GM19035 (cell line): Measurements from ENCODE around the gene GLO1.

Source experiments
- ATAC-seq: cut with Tn5 transposase; IDR thresholded peaks from one replicate; pipeline ENCODE4 v1.9.1; 2021; ENCODE audit not compliant: unreplicated experiment

Gene GLO1

DNA sequence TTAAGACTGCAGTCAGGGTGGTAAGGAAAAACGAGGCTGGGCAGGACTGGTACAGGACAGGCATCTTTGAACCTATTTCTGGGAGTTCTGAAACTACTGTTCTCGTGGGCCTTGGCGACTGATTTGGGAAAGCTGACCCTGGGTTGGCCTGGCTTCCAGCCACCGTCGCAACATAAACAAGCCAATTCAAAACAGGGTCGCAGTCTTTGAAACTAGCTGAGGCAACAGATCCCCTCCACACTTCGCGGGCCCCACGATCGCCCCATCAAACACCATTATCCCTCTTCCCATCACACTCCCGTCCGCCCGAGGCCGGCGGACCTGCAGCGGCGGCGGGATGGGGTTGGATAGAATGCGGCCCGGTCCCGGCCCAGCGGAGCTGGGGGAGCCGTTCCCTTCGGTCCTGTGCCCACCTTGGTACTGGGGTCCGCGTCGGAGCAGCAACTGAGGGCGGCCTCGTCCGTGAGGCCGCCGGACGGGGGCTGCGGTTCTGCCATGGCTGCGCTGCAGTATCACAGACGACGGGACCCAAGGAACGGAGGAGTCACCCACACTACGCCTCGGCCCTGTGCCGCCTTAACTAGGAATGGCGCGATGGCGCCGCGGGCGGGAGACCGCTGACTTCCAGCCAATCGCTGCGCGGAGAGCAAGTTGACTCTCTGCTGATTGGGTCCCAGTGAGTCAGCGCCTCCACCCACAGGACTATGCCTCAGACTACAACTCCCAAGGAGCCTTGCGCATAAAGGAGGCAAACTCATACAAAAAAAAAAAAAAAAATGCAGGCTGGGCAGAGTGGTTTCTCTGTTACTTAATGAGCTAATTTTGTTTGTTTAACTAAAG is at the start of gene GLO1:
Gene GLO1, minus strand, starts transcription at position 588 of the 840 bp plus-strand sequence. Its CDS starts 91 bp downstream, at position 497.
- peak; percentile 100 for ATAC-seq

DNA sequence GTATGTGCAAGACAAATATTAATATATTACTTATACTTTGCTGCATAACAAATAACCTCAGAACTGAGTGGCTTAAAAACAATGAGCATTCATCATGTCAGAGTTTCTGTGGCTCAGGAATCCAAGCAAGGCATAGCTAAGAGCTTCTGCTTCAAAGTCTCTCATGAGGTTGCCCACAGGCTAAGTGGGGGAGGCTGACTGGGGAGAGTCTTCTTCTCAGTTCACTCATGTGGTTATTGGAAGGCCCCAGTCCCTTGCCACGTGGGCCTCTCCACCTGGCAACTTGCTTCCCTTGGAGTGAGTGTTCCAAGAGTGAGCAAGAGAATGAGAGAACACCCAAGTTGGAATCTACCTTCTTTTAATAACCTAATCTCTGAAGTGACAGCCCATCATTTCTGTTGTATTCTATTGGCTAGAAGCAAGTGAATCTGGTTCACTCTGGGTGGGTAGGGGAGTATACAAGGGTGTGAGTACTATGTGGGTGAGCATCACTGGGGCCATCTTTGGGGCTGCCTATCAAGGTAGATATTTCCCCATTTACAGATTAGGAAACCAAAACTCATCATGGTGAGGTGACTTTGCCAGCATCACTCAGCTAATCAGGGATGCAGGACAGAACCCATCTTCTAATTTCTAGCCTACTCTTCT is 48.1 kb upstream of the GLO1 start:
- no peak for ATAC-seq

DNA sequence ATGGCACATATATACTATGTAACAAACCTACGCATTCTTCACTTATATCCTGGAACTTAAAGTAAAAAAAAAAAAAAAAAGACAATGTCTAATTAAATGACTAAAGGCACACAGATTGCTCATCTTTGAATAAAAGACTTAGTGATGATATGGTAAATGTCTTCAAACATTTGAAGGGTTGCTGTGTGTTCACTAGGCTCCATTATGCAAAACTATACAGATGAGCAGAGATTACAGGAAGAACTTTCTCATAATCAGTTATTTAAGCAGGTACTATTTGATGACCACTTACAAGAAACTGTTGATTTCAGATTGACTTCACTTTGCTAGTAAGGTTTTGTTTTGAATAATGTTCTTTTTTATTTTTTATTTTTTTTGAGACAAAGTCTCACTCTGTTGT is 46.5 kb upstream of the GLO1 start:
- ATAC-seq = no peak

DNA sequence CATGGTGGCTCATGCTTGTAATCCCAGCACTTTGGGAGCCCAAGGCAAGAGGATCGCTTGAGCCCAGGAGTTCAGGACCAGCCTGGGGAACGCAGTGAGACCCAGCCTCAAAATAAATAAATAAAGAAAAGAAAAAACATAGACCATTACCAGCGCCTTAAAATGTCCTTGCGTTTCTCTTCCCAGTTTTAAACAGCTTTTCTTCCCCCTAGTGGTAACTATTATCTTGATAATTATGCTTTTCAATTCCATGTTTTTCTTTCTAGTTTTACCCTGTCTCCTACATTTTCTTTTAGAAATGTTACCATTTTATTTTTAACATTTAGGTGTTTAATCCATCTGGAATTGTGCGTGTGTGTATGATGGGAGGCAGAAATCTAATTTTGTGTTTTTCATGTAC is 36.6 kb upstream of the GLO1 start:
- no peak for ATAC-seq

DNA sequence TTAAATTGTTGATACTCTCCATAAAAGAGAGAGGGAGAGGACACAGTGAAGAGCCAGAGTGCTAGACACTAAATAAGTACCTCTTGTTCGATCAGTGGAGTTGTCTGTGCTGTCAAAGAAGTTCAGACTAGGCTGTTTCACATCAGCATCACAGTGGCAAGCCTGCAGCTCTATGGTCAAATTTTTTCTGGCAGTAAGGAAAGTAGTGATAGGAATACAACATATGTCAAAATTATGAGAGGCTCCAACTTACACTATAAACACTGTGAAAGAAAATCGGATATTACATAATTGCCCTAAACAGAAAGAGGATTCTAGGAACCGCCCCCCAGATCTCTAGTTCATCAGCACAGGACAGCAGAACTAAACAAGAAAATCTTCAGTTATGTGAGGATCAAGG is 35.3 kb upstream of the GLO1 start:
- no peak for ATAC-seq

DNA sequence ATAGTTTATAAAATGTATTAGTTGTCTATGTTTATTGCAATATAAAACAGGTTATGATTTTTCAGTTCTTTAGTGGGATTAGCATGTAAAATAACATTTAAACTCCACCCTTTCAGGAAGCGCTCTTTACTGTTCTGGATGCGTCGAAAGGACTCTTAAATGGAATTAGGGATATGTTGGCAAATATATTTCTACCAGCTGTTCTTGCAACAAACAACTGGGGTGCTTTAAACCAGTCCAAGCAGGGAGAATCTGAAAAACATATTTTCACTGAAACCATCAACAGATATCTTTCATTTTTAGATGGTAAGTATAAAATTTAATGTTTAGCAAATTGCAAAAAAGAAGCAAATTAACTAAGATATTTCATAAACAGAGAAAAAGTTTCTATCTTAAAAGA is 34.0 kb upstream of the GLO1 start:
- ATAC-seq = no peak

DNA sequence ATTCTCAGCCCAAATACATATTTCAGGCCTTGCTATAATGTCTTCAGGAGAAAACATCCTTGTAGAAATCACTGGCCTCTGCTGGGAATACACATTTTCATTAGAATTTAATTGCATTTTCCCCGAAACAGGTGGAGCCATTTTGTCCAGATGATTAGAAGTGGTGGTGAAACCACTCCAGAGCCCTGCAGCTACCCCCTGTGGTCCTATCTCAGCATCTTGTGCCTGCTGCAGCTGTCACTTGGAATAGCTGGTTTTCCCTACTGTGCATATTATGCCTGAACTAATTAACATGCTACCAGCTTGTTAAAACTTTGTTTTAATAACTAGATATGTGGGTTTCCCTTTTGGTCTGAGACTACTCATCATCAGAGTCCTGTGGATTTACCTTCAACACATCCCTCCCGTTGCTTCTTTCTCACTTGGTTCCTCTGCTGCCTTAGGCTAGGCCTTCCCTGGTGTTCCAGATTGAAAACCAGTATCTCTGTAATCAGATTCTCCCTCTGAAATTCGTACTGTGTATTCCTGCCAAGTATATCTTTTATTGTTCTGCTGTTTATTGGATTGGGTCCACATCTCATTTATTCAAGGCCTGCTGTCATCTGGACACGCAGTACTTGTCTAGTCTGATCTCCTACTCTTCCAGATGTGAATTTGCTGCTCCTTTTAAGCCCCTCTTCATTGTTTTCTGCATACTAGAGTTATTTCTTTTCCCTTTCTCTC is 27.4 kb upstream of the GLO1 start:
- ATAC-seq = no peak

DNA sequence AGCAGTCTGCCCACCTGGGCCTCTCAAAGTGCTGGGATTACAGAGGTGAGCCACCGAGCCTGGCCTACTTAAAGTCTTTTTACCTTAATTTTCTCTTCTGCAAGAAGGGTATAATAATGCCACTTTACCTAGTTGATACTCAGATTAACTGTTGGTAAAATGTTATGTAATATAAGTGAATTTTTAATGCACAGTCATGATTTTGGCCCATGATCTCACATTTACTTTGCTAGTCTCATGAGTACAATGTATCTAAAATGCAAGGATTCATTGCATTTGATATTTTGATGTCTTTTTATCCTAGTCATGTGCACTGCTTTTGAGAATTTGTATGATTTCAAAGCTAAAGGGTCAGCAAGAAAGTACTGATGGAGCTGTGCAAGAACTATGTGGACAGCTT is 25.3 kb upstream of the GLO1 start:
- ATAC-seq = no peak

DNA sequence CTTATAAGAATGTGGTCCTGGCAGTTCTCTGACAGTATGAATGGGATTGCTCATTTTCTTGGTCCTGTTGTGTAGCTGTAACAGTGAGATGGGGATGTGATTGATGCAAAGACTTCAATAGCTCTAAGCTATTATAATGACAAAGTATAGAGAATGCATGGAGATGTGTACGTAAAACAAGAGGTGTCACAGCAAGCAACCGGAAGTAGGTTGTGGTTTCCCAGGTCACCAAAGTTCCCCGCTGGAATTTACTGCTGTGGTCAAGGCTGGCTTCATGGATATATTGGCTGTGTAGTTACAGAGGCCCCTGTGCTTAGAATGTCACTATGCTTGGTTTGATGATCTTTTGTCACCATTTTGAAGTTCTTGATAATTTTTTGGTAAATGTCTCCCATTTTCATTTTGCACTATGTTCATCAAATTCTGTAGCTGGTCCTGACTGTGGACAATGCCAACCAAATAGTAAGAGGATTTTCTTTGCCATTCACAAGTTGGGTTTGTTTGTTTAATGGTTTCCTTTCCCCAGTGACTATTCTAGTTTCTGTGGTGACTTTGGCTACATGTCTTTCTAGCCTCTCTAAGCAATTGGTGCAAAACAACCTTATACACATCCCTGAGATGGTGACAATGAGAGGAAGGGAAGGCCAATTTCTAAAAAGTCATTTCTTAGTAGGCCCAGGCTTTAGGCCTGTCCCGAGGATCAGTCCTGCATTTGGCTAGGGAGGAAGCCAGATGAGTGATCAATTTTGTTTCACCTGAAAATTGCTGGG is 22.7 kb upstream of the GLO1 start:
- ATAC-seq = no peak

DNA sequence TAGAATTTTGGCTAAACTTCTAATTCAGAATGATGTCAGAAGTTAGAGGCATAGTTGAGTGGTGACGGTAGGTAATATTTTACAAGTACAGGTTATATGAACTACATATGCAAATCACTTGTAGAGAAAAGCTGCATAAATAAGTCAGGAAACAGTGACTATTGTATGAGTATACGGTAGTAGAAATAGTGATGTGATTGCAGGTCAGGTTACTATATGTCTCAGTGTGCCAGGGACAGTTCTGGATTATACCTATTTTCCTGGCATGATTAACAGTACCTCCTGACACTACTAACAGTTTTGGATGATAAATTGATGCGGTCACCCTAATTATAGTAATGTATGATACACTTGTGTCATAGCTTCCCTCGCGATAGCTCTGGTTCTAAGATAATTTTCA is 21.4 kb upstream of the GLO1 start:
- no peak for ATAC-seq

DNA sequence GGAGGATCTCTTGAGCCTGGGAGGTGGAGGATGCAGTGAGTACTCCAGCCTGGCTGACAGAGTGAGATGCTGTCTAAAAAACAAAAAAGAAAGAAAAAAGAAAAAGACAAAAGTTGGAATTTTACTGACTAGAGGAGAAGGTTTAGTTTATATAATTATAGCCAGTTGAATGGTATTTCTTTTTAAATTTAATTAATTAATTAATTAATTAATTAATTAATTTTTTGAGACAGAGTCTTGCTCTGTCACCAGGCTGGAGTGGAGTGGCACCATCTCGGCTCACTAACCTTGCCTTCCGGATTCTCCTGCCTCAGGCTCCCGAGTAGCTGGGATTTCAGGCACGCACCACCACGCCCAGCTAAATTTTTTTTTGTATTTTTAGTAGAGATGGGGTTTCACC is 20.8 kb upstream of the GLO1 start:
- ATAC-seq = no peak

DNA sequence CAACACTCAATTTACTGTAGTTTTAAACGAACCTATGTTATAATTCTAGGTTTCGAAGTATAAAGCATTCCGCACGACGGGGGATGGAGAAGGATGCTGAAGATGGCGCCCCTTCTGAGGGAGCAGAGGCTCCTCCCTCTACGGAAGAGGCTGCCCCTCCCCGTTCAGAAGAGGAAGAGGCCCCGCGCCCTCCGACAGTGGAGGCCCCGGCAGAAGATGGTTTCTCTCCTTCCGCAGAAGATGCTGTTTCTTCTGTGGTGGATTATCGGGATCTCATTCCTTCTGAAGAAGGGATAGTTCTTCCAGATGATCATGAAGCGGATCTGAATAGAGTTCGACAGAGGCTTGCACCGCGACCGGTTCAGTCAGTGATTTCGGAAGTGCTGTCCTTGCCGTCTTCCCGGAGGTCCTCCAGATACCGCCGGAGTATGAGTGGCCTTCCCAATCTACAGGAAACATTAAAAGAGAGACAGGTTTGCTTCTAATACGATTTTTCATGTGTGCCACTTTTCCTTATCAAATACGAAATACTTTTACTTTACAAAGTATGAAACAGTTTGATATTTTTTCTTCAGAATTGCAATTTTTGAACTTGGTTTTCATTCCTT is 19.9 kb upstream of the GLO1 start:
- ATAC-seq = no peak

DNA sequence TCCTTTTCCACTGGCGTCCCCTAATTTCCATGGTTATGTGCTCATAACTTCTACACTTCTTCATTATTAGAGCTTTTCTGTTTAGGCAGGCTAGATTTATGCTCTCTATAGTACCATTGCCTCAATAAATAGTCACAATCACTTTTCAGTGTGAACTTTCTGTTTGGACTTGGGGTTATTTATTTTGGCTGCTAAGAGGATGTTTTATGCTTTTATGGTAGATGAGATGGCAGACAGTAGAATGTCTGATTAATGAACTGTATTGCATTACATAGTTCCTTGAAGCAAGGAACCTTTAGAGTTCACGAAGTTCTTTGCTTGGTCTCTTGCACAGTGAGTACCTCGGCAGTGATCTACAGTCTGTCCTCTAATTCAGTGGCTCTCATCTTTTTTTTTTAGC is 19.1 kb upstream of the GLO1 start:
- no peak for ATAC-seq

DNA sequence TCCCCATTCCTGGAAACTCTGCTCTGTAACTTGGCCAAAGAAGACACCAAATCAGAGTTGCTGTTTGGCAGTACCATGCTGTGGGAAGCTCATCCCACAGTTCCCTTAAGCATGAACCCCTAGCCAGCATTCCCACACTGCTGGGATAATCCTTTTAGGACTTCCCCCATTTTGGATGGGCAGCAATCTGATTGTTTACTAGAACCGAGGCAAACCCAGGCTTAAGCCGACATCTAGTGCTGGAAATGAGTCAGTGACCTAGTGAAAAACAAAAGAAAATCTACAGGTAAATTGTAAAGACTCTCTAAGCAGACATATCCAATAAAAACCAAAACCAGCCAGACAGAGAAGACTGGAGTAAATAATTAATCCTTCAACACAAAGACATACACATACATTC is 17.4 kb upstream of the GLO1 start:
- ATAC-seq = no peak

DNA sequence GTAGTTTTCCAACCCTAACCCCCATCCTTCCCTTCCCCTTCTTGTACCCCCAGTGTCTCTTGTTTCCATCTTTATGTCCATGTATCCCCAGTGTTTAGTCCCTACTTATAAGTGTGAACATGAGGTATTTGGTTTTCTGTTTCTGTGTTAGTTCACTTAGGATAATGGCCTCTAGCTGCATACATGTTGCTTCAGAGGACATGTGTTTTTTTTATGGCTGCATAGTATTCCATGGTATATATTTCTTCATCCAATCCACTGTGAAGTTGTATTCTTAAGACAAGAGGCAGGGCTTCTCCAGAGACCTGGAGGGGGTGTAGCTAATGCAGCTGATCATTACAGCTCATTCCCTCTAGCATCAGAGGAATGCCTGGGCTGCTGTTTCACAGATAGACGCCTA is 16.4 kb upstream of the GLO1 start:
- no peak for ATAC-seq

DNA sequence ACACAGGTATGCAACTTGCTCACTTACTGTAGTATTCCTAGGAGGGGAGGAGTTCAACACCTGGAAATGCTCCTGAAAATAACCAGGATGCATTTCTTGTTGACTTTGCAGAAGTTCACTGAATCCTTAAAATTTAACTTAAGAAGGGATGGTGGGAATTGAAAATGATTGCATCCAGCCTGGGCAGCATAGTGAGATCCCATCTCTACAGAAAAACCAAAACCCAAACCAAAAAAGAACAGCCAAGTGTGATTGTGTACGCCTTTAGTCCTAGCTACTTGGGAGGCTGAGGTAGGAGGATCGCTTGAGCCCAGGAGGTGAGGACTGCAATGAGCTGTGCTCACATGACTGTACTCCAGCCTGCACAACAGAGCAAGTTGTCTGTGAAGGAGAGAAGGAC is 13.9 kb upstream of the GLO1 start:
- ATAC-seq = no peak

DNA sequence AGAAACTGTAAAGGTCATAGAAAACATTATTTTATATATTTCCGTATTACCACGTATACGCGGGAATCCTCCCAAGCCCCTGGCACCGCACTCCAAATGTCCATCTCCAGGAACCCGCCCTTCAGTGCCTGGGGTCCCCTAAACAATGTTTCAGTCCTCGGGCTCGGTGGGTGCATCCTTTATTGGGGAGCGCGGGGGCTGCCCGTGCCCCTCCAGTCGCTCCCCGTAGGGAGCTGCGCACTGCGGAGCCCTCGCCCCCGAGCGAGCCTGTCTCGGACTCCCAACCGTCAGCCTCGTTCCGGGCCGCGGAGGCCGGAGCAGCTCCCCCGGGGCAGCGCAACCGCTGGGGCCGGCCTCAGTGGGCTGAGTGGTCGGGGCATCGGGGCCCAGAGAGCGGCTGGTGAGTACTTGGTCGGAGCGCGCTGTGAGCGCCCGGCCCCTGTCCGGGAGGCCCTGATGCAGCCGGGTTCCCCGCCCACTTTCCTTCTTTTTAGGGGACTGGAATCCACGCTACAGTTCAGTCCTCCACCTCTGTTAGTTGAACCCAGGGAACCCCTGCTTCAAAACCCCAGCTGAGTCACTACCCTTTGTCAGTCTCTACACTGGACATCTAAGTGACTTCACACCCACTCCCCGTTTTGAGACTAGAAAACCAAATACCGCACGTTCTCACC is 12.2 kb upstream of the GLO1 start, which contains the start of gene DNAH8:
Gene DNAH8, plus strand, starts transcription at position 296 of the 674 bp plus-strand sequence. CDS start 7,499 bp downstream, outside the sequence.
- no peak for ATAC-seq

DNA sequence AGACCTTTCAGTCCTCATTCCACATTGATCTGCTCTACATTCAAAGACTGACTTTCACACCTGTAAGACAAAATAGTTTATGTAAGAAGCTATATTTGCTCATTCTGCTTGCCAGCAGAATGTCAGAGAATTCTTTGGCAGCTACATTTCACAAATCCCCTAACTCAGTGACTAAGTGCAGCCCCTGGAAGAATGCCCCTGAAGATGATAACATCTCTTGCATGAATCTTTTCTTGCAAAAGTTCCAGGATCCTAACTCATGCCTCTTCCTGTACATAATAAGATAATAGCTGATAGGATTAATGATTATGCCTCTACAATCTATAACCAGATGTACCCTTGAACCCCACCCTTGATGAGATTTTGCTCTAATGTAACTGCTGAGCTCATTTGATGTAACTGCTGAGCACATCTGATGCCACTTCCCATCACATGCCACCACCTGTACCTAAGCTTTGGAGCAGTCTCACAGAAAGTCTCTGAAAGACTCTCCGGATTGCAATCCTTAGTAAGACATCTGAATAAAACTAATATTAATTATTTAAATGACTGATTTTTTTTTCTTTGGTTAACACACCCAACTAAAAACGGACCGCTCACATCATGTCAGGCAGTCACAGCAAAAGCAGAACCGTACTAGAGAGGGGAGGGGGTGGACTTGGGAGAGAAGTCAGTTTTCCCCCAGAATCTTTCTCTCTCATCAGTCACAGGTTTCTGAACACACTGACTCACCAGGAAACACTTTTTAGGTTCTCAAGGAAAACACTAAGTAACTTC is 11.5 kb upstream of the GLO1 start:
- no peak for ATAC-seq

DNA sequence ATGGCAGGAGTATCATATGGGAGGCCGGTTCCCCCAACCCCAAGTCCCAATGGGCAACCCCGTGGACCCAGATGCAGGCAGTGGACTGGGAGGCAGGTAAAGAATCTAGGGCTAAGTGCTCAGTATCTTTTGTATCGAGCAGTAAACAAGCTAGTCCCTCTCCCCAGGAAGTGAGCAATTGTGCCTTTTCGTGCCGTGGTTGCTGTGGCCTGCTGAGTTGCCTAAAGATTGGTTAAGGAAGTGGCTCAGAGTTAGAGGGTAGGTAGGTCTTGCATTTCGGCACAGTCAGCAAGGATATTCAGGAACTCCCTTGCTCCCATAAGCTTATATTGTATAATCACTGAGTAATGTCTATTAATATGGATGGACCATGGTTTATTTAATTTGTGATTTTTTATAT is 10.9 kb upstream of the GLO1 start:
- no peak for ATAC-seq
